Measurements from ENCODE around the gene ADRA2C. TPM values are rescaled to one million over a fixed set of nuclear protein-coding genes. Genes with fewer than 3 reads are reported as not detected.
A peak's percentile ranks its signal among the peaks of the same experiment; 100 is the strongest.

The ADRA2C gene
- total and polyA plus RNA-seq, 2 of the 13 experiments (the other 11 are each of a cell fraction or from before 2014, with no cell fraction given), result 15.4 to 69.7 TPM

GRCh38 chr4:3783693-3784306, 17.6 kb downstream of the ADRA2C start:
- peak overlapping the region; percentile 20; the same call in 1 of the 2 replicates for H3K9ac ChIP-seq (ENCODE audit: insufficient read depth, low read depth, low read length)
- in situ Hi-C loops (cut with HindIII; ENCODE audit: extremely low pct_ligation_motif_present, low pct_unique_long_range_greater_than_20kb) (loop anchor here (5.0 kb wide), 1 partner anchor 54 kb away; no protein-coding TSS in a partner anchor), intact Hi-C loops (cut with micrococcal nuclease; ENCODE audit: unreplicated experiment) (loop anchor here (1.0 to 5.0 kb wide), 2 partner anchors 47 to 94 kb away; no protein-coding TSS in a partner anchor)
- peaks cover 0 to 2% of the 10 kb centered on the region in 2 experiments; a peak in 1 of 5 replicates for H3K27me3 ChIP-seq (ENCODE audit: control insufficient read depth in 1 of 2, insufficient read depth in 2 of 2, low read length in 2 of 2)
- peaks cover 95% of the 10 kb centered on the region for H3K4me1 ChIP-seq (ENCODE audit: insufficient read depth, low read length)
- no peak for FAIRE-seq
- H2AFZ ChIP-seq (ENCODE audit: low read length), result no peak overlapping the region
- no peaks in the 10 kb centered on the region for H3K9me3 ChIP-seq (ENCODE audit: low read length)
- DNase-seq (ENCODE audit: low spot score), result no peak
- no peaks in the 10 kb centered on the region for H3K79me2 ChIP-seq (ENCODE audit: insufficient read depth, low read length)
- H4K20me1 ChIP-seq (ENCODE audit: insufficient read depth, low read length), result no peaks in the 10 kb centered on the region
- TSS peak; percentile 68 for BruUV-seq (replicated peaks)
- peak overlapping the region; percentile 62 for H3K4me2 ChIP-seq (ENCODE audit: low read depth, low read length)
- H3K4me3 ChIP-seq (replicated peaks in 1 of 3; ENCODE audit: insufficient read depth in 1 of 3, low read depth in 2 of 3, low read length in 3 of 3), result peak overlapping the region in 1 of 3 experiments; percentile 48; a peak in 3 of 6 replicates
- WGBS (ENCODE audit: low lambda C conversion rate), result 39% methylated on average over 11 of the region's 27 CpGs
- POLR2A ChIA-PET, result interaction anchor here (1.4 to 8.2 kb wide), 8 partner anchors 8 to 96 kb away, joined by 3 to 88 read pairs (median 36); partner anchors contain the start of gene ADRA2C
- CTCF ChIA-PET (ENCODE audit: low intra/inter-chr PET ratio, low total read pairs), result interaction anchor here (1.7 kb wide), 1 partner anchor 97 kb away, joined by 4 read pairs; no protein-coding TSS in a partner anchor
- peak overlapping the region; percentile 72 for H3K27ac ChIP-seq (ENCODE audit: extremely low read length, insufficient read depth, low read length)
- no peaks in the 10 kb centered on the region for H3K36me3 ChIP-seq (replicated peaks in 1 of 2; ENCODE audit: control insufficient read depth in 1 of 2, insufficient read depth in 2 of 2, low read length in 2 of 2)
- peak; percentile 27 for ATAC-seq
- no peak for TF ChIP-seq DPF2 (CRISPR knock-in tag; IDR thresholded peaks at IDR 0.05; ENCODE audit: borderline replicate concordance, low read depth)
- TF ChIP-seq ZNF10 (CRISPR knock-in tag; IDR thresholded peaks at IDR 0.05; ENCODE audit: borderline replicate concordance, low read depth), result no peak
- 0 out of 2 replicates have a peak, but pooled peaks have one; percentile 20 for TF ChIP-seq ZNF33B (CRISPR knock-in tag; IDR thresholded peaks at IDR 0.05)
- TF ChIP-seq ZNF713 (CRISPR knock-in tag; IDR thresholded peaks at IDR 0.05), result no peak
- TF ChIP-seq, protein P1, sequence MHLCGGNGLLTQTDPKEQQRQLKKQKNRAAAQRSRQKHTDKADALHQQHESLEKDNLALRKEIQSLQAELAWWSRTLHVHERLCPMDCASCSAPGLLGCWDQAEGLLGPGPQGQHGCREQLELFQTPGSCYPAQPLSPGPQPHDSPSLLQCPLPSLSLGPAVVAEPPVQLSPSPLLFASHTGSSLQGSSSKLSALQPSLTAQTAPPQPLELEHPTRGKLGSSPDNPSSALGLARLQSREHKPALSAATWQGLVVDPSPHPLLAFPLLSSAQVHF (CRISPR knock-in tag; IDR thresholded peaks at IDR 0.05), result no peak
- no peak for TF ChIP-seq FOXO1 (CRISPR knock-in tag; IDR thresholded peaks at IDR 0.05)
- no peak for TF ChIP-seq NFE2 (CRISPR knock-in tag; IDR thresholded peaks at IDR 0.05)
- no peak for TF ChIP-seq ZNF746 (CRISPR knock-in tag; IDR thresholded peaks at IDR 0.05)
- no peak for TF ChIP-seq SRSF4 (IDR thresholded peaks at IDR 0.05; ENCODE audit: low read depth, low read length, poor library complexity, severe bottlenecking)
- 0 out of 4 replicates have a peak, but pooled peaks of 1 of the 2 experiments have one; percentile 27 for TF ChIP-seq HMGXB4 (CRISPR knock-in tag; IDR thresholded peaks at IDR 0.05; ENCODE audit: borderline replicate concordance in 1 of 2, low read depth in 1 of 2)
- TF ChIP-seq ZSCAN30 (CRISPR knock-in tag; IDR thresholded peaks at IDR 0.05), result peak; percentile 5; the same call in 1 of the 2 replicates
- no peak for TF ChIP-seq RORA (CRISPR knock-in tag; IDR thresholded peaks at IDR 0.05)
- 0 out of 2 replicates have a peak, but pooled peaks have one; percentile 31 for TF ChIP-seq HDAC2 (CRISPR knock-in tag; IDR thresholded peaks at IDR 0.05)
- 0 out of 2 replicates have a peak, but pooled peaks have one; percentile 6 for TF ChIP-seq ZNF280B (CRISPR knock-in tag; IDR thresholded peaks at IDR 0.05; ENCODE audit: borderline replicate concordance)
- TF ChIP-seq IRX3 (CRISPR knock-in tag; IDR thresholded peaks at IDR 0.05; ENCODE audit: borderline replicate concordance, low read depth), result no peak
- no peak for TF ChIP-seq ZNF296 (CRISPR knock-in tag; conservative IDR thresholded peaks at IDR 0.05)
- no peak for TF ChIP-seq ZKSCAN8 (CRISPR knock-in tag; IDR thresholded peaks at IDR 0.05; ENCODE audit: borderline replicate concordance)

Measured in HepG2 (cell line).